HepG2 (cell line): ENCODE measurements around the gene GRAMD4. TPM values are rescaled to one million over a fixed set of nuclear protein-coding genes. Genes with fewer than 3 reads are reported as not detected.

Source experiments
- ATAC-seq: fragments of 200-7000 bp; cut with Tn5 transposase; 3 replicates; pipeline ENCODE4 v1.9.1; 2020; ENCODE audit warnings: mild to moderate bottlenecking, moderate library complexity
- BruUV-seq: library from RNA; stranded (reverse); fragments of 400-500 nt; replicated peaks from 2 replicates; lab custom pipeline; 2021; lab: Mats Ljungman, UMichigan
- CTCF ChIA-PET: fragments of 300-600 bp; formaldehyde crosslinking; extraction: SDS; loops from one replicate; lab custom pipeline; 2021; ENCODE audit warnings: low total read pairs, inconsistent platforms, low intra/inter-chr PET ratio; lab: Yijun Ruan, JAX
- POLR2A ChIA-PET: fragments of 350-600 bp; sonication (Branson Sonifier 250); formaldehyde crosslinking; loops from one replicate; lab custom pipeline; 2020; ENCODE audit warnings: antibody characterized with exemption, inconsistent platforms; lab: Yijun Ruan, JAX
- DNase-seq: peaks from one replicate; pipeline ENCODE4 v3.0.0-alpha.2; 2015; ENCODE audit warnings: low spot score
- FAIRE-seq: peaks from 3 replicates; lab custom pipeline; 2011; peaks lifted over from hg19 to GRCh38; lab: Jason Lieb, UNC
- H2AFZ ChIP-seq: one replicate; pipeline ENCODE4 v1.6.1; 2011; ENCODE audit warnings: low read length, inconsistent platforms
- H3K27ac ChIP-seq: fragments of 300-600 bp; 3 replicates; pipeline ENCODE4 v1.8.0; 2011; ENCODE audit warnings: mixed run types, mild to moderate bottlenecking, mixed read lengths, low read length, inconsistent platforms; ENCODE audit not compliant: insufficient read depth; ENCODE audit errors: extremely low read length
- H3K27me3 ChIP-seq, 2 experiments: fragments of 200-600 bp in 1 of 2; 2 replicates in 1 of 2; 3 replicates in 1 of 2; pipeline versions ENCODE4 v1.6.0 to v1.8.0; 2011; ENCODE audit warnings: low read length in 2 of 2, mild to moderate bottlenecking in 2 of 2, moderate library complexity in 2 of 2, inconsistent platforms in 1 of 2; ENCODE audit not compliant: insufficient read depth in 2 of 2, control insufficient read depth in 1 of 2
- H3K36me3 ChIP-seq, 2 experiments: fragments of 200-600 bp in 1 of 2; replicated peaks in 1 of 2; 2 replicates in 1 of 2; 3 replicates in 1 of 2; pipeline versions ENCODE4 v1.5.1 to v1.8.0; 2011; ENCODE audit warnings: low read length in 2 of 2, inconsistent platforms in 1 of 2; ENCODE audit not compliant: insufficient read depth in 2 of 2, control insufficient read depth in 1 of 2
- H3K4me1 ChIP-seq: 2 replicates; pipeline ENCODE4 v1.5.1; 2012; ENCODE audit warnings: low read length, inconsistent platforms; ENCODE audit not compliant: insufficient read depth
- H3K4me2 ChIP-seq: 2 replicates; pipeline ENCODE4 v1.6.0; 2011; ENCODE audit warnings: low read depth, low read length, inconsistent platforms
- H3K4me3 ChIP-seq, 3 experiments: fragments of 200-600 bp in 1 of 3; sonication (generic), shearing (Covaris generic) in 1 of 3; replicated peaks in 1 of 3; 2 replicates each; pipeline ENCODE4 v1.5.1; 2011 to 2016; ENCODE audit warnings: low read length in 3 of 3, inconsistent platforms in 2 of 3, low read depth in 2 of 3, mild to moderate bottlenecking in 2 of 3, control low read depth in 1 of 3, mixed read lengths in 1 of 3; ENCODE audit not compliant: insufficient read depth in 1 of 3
- H3K79me2 ChIP-seq: one replicate; pipeline ENCODE4 v1.6.1; 2011; ENCODE audit warnings: low read length, inconsistent platforms; ENCODE audit not compliant: insufficient read depth
- H3K9ac ChIP-seq: 2 replicates; pipeline ENCODE4 v1.6.0; 2011; ENCODE audit warnings: mild to moderate bottlenecking, low read depth, low read length, inconsistent platforms; ENCODE audit not compliant: insufficient read depth
- H3K9me3 ChIP-seq: 2 replicates; pipeline ENCODE4 v1.5.1; 2012; ENCODE audit warnings: mild to moderate bottlenecking, low read length
- H4K20me1 ChIP-seq: 2 replicates; pipeline ENCODE4 v1.6.0; 2011; ENCODE audit warnings: inconsistent platforms, mild to moderate bottlenecking, low read length, moderate library complexity; ENCODE audit not compliant: insufficient read depth
- FOXK1 ChIP-seq: sonication (generic); formaldehyde crosslinking; IDR thresholded peaks from 2 replicates; pipeline ENCODE4 v1.4.0; 2020; ENCODE audit warnings: low read depth, missing genetic modification reagents, borderline replicate concordance
- IKZF1 ChIP-seq: fragments of 450-650 bp; IDR thresholded peaks from 2 replicates; pipeline ENCODE4 v1.7.1; 2016
- LCORL ChIP-seq, 2 experiments: fragments of 450-650 bp in 1 of 2; sonication (generic) in 1 of 2; formaldehyde crosslinking in 1 of 2; IDR thresholded peaks; 2 replicates each; pipeline versions ENCODE4 v1.5.0 to v1.6.1; 2017 to 2020; ENCODE audit warnings: antibody characterized with exemption in 1 of 2, missing genetic modification reagents in 1 of 2
- MBNL3 ChIP-seq: fragments of 250-450 bp; sonication (Bioruptor Pico); conservative IDR thresholded peaks from 2 replicates; pipeline ENCODE4 v1.8.0; 2022; ENCODE audit warnings: mild to moderate bottlenecking, inconsistent platforms
- NR2F2 ChIP-seq: IDR thresholded peaks from 2 replicates; pipeline ENCODE4 v1.6.1; 2012; ENCODE audit warnings: low read depth, inconsistent platforms, borderline replicate concordance
- RXRA ChIP-seq: sonication (generic); formaldehyde crosslinking; IDR thresholded peaks from 2 replicates; pipeline ENCODE4 v1.5.1; 2020; ENCODE audit warnings: missing genetic modification reagents
- SMC3 ChIP-seq: IDR thresholded peaks from 2 replicates; pipeline ENCODE4 v1.6.1; 2011; ENCODE audit warnings: low read length, improper control_type of control experiment
- SNAI1 ChIP-seq: sonication (generic); formaldehyde crosslinking; IDR thresholded peaks from 2 replicates; pipeline ENCODE4 v1.5.0; 2020; ENCODE audit warnings: mild to moderate bottlenecking, missing genetic modification reagents, borderline replicate concordance
- STAG1 ChIP-seq: sonication (generic); formaldehyde crosslinking; IDR thresholded peaks from 2 replicates; pipeline ENCODE4 v1.4.0; 2020; ENCODE audit warnings: missing genetic modification reagents
- ZFX ChIP-seq: sonication (generic); formaldehyde crosslinking; IDR thresholded peaks from 2 replicates; pipeline ENCODE4 v1.4.0; 2020; ENCODE audit warnings: mild to moderate bottlenecking, low read depth, missing genetic modification reagents, moderate library complexity
- ZNF24 ChIP-seq: fragments of 450-650 bp; IDR thresholded peaks from 2 replicates; pipeline ENCODE4 v1.6.1; 2017; ENCODE audit warnings: antibody characterized with exemption, mild to moderate bottlenecking
- ZNF329 ChIP-seq: sonication (generic); formaldehyde crosslinking; IDR thresholded peaks from 2 replicates; pipeline ENCODE4 v1.9.0; 2021; ENCODE audit warnings: low read depth, mild to moderate bottlenecking, missing genetic modification reagents
- ZNF552 ChIP-seq: sonication (generic); formaldehyde crosslinking; IDR thresholded peaks from 2 replicates; pipeline ENCODE4 v1.9.0; 2022; ENCODE audit warnings: missing genetic modification reagents, mild to moderate bottlenecking, borderline replicate concordance
- WGBS: methylation state at CpG from one replicate; pipeline ENCODE4 v1.1.6; 2017; ENCODE audit warnings: low lambda C conversion rate; 5-methylcytosine and 5-hydroxymethylcytosine counted together
- in situ Hi-C: cut with HindIII; loops from 2 replicates; pipeline ENCODE4 v1.10.0; 2017; ENCODE audit warnings: low pct_unique_long_range_greater_than_20kb; ENCODE audit not compliant: extremely low pct_ligation_motif_present
- intact Hi-C: fragments of 100-400 bp; cut with micrococcal nuclease; formaldehyde crosslinking; loops from one replicate; pipeline ENCODE4 v1.10.0; 2022; ENCODE audit not compliant: unreplicated experiment
- polyA plus RNA-seq, 8 experiments: library from polyadenylated mRNA; depleted of rRNA in 3 of 8; stranded (reverse) in 7 of 8; unstranded in 1 of 8; fragments of >200 nt; fragmentation: Illumina TruSeq in 4 of 8; extraction: Trizol in 4 of 8; gene quantifications; 2 replicates each; pipeline versions ENCODE4 v1.2.1 to v1.2.3, GENCODE V29; 2011 to 2016; ENCODE audit warnings: low read depth in 4 of 8, missing spikeins in 1 of 8, mixed read lengths in 1 of 8; ENCODE audit not compliant: insufficient read depth in 1 of 8
- total RNA-seq, 5 experiments: library from RNA; depleted of rRNA; stranded (reverse); fragments of >200 nt; fragmentation: Illumina TruSeq; extraction: Trizol; gene quantifications; 2 replicates each; pipeline ENCODE4 v1.2.3, GENCODE V29; 2016; ENCODE audit warnings: low read depth in 1 of 5
- TF ChIP-seq, protein P1 (sequence below): sonication (generic); formaldehyde crosslinking; IDR thresholded peaks from 2 replicates; pipeline ENCODE4 v1.4.0; 2020; ENCODE audit warnings: missing genetic modification reagents
- TF ChIP-seq, protein P2 (sequence below): sonication (generic); formaldehyde crosslinking; IDR thresholded peaks from 2 replicates; pipeline ENCODE4 v1.5.0; 2020; ENCODE audit warnings: mild to moderate bottlenecking, missing genetic modification reagents, moderate library complexity
- TF ChIP-seq, protein P3 (sequence below): sonication (generic); formaldehyde crosslinking; IDR thresholded peaks from 2 replicates; pipeline ENCODE4 v1.4.0; 2020; ENCODE audit warnings: missing genetic modification reagents, borderline replicate concordance

GRAMD4 gene
- total and polyA plus RNA-seq, 2 of the 13 experiments (the other 11 are each of a cell fraction or from before 2014, with no cell fraction given): 15.2 to 15.7 TPM

DNA sequence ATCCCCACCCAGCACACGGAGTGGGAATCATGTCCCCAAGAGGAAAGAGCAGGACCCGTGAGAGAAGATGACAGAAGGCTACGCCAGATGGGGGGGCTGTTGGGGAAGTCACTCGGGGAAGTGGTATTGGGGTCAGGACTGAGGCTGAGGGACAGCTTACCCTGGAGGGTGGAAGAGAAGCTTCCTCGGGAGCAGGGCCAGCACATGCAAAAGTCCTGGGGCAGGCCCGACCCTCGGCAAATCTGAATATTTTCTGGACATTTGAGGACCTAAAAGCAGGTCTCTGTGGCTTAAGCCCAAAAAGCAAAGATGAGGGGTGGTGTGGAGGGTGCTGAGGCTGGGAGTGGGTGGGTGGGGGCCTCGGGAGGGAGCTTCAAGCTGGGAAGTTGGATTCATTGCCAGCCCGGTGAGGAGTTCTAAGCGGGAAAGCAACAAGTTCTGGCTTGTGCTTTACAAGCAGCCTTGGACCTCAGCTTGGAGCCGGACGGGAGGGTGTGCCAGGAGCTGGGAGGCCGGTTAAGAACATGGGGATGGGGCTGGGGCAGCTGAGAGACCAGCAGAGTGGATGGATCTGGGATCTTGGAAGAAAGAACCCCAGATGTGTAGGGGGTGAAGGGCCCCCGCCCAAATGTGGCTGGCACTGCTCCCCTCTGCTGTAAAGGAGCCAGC is 34.9 kb downstream of the GRAMD4 start (continued):
- TF ChIP-seq, protein P1, sequence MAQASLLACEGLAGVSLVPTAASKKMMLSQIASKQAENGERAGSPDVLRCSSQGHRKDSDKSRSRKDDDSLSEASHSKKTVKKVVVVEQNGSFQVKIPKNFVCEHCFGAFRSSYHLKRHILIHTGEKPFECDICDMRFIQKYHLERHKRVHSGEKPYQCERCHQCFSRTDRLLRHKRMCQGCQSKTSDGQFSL (CRISPR knock-in tag): no peak
- TF ChIP-seq FOXK1 (no peak), ZNF24 (no peak)

DNA sequence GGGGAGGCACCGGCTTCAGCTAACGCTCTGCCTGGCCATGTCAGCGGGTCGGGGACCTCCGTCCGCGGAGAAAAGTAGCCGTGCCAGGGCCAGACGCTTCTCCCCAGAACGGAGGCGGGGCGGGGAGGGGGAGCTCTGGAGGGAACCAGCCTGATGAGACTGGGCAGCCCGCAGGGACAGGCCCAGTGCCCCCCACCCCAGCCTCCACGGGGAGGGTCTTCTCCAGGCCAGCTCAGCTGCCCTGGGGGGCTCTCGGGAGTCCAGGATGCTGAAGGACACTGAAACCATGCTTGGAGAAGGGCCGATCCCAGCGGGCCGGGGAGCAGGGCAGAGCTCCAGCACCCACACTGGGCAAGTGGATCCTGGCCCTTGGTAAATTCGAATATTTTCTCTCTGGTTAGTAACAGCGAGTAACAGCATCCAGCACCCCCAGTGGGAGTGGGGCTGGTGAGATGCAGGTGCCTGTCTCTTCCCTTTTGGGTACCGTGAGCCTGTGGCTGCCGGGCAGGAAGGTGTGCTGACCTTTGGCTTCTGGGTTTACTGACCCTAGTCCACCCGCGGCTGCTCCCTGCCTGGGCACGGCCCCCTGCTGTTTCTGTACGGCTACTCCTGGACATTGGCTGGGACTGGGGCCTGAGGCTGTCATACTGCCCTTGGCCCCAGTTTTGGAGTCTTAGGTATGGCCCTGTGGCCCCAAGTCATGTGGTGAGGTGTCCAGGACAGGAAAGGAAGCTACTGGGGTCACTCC is 35.8 kb downstream of the GRAMD4 start:
- intact Hi-C loops (loop anchor here (1.0 kb wide), 1 partner anchor 93 kb away; no protein-coding TSS in a partner anchor), in situ Hi-C loops (loop anchor here (25.0 kb wide), 1 partner anchor 94 kb away; no protein-coding TSS in a partner anchor)
- H3K79me2 ChIP-seq: no peaks in the 10 kb centered on the region
- FAIRE-seq (peak; percentile 42), ATAC-seq (peak; percentile 50), DNase-seq (no peak)
- no peak overlapping the region for H2AFZ ChIP-seq
- BruUV-seq: no TSS peak
- peak overlapping the region; percentile 19; the same call in 1 of the 2 replicates for H3K4me2 ChIP-seq
- peaks cover 64% of the 10 kb centered on the region for H3K4me1 ChIP-seq
- POLR2A ChIA-PET: interaction anchor here (1.3 kb wide), 1 partner anchor 83 kb away, joined by 3 read pairs; no protein-coding TSS in a partner anchor
- no peak overlapping the region for H3K4me3 ChIP-seq
- H3K27me3 ChIP-seq: no peaks in the 10 kb centered on the region; a peak in 1 of 5 replicates
- H3K27ac ChIP-seq: no peak overlapping the region
- WGBS: 50% methylated on average over 2 of the region's 26 CpGs
- no peaks in the 10 kb centered on the region; the same call in 1 of the 2 replicates for H4K20me1 ChIP-seq
- CTCF ChIA-PET: interaction anchor here (1.9 kb wide), 1 partner anchor 93 kb away, joined by 13 read pairs; no protein-coding TSS in a partner anchor
- no peaks in the 10 kb centered on the region for H3K9me3 ChIP-seq
- H3K36me3 ChIP-seq: no peaks in the 10 kb centered on the region; a peak in 1 of 5 replicates
- no peak overlapping the region for H3K9ac ChIP-seq
- no peak for TF ChIP-seq IKZF1
- peak; percentile 60 for TF ChIP-seq STAG1
- TF ChIP-seq NR2F2: peak; percentile 48; the same call in 1 of the 2 replicates
- peak; percentile 48 for TF ChIP-seq RXRA
- TF ChIP-seq ZNF329 (CRISPR knock-in tag): no peak
- TF ChIP-seq SNAI1 (CRISPR knock-in tag): no peak
- TF ChIP-seq, protein P2, sequence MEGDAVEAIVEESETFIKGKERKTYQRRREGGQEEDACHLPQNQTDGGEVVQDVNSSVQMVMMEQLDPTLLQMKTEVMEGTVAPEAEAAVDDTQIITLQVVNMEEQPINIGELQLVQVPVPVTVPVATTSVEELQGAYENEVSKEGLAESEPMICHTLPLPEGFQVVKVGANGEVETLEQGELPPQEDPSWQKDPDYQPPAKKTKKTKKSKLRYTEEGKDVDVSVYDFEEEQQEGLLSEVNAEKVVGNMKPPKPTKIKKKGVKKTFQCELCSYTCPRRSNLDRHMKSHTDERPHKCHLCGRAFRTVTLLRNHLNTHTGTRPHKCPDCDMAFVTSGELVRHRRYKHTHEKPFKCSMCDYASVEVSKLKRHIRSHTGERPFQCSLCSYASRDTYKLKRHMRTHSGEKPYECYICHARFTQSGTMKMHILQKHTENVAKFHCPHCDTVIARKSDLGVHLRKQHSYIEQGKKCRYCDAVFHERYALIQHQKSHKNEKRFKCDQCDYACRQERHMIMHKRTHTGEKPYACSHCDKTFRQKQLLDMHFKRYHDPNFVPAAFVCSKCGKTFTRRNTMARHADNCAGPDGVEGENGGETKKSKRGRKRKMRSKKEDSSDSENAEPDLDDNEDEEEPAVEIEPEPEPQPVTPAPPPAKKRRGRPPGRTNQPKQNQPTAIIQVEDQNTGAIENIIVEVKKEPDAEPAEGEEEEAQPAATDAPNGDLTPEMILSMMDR (CRISPR knock-in tag): peak; percentile 77
- TF ChIP-seq ZNF552 (CRISPR knock-in tag): no peak
- no peak for TF ChIP-seq LCORL (IDR thresholded peaks at IDR 0.05)
- TF ChIP-seq LCORL (CRISPR knock-in tag; IDR thresholded peaks at IDR 0.05): peak; percentile 58; the same call in 1 of the 2 replicates
- TF ChIP-seq SMC3: peak; percentile 56
- no peak for TF ChIP-seq MBNL3
- TF ChIP-seq, protein P3, sequence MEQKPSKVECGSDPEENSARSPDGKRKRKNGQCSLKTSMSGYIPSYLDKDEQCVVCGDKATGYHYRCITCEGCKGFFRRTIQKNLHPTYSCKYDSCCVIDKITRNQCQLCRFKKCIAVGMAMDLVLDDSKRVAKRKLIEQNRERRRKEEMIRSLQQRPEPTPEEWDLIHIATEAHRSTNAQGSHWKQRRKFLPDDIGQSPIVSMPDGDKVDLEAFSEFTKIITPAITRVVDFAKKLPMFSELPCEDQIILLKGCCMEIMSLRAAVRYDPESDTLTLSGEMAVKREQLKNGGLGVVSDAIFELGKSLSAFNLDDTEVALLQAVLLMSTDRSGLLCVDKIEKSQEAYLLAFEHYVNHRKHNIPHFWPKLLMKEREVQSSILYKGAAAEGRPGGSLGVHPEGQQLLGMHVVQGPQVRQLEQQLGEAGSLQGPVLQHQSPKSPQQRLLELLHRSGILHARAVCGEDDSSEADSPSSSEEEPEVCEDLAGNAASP (CRISPR knock-in tag): peak; percentile 55; the same call in 1 of the 2 replicates
- peak; percentile 23; the same call in 1 of the 2 replicates for TF ChIP-seq ZFX (CRISPR knock-in tag)
